ENCODE measurements around the gene ZIM2. TPM values are rescaled to one million over a fixed set of nuclear protein-coding genes. Genes with fewer than 3 reads are reported as not detected.

The ZIM2 gene
- total and polyA plus RNA-seq, 10 of the 15 experiments (the other 5 are each of a cell fraction or from before 2014, with no cell fraction given), result not detected

DNA sequence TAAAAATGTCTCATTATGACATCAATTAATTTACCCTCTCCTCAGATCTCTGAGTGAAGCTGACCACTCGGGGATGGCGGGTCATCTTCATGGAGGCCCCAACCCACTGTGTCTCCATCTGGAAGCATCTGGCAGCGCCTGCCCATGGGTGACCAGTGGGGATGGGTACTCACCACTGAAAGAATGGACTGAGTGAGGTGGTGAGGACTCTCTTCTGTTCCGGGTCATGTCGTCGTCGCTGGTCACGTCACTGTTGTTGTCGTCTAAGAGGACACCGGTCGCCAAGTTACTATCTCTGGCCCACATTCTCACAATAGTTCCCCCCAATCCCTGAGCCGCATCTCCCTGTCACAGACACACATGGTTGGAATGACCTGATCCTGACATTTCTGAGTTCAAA lies 17.1 kb downstream of the ZIM2 start (continued):
- TF ChIP-seq, protein P1, sequence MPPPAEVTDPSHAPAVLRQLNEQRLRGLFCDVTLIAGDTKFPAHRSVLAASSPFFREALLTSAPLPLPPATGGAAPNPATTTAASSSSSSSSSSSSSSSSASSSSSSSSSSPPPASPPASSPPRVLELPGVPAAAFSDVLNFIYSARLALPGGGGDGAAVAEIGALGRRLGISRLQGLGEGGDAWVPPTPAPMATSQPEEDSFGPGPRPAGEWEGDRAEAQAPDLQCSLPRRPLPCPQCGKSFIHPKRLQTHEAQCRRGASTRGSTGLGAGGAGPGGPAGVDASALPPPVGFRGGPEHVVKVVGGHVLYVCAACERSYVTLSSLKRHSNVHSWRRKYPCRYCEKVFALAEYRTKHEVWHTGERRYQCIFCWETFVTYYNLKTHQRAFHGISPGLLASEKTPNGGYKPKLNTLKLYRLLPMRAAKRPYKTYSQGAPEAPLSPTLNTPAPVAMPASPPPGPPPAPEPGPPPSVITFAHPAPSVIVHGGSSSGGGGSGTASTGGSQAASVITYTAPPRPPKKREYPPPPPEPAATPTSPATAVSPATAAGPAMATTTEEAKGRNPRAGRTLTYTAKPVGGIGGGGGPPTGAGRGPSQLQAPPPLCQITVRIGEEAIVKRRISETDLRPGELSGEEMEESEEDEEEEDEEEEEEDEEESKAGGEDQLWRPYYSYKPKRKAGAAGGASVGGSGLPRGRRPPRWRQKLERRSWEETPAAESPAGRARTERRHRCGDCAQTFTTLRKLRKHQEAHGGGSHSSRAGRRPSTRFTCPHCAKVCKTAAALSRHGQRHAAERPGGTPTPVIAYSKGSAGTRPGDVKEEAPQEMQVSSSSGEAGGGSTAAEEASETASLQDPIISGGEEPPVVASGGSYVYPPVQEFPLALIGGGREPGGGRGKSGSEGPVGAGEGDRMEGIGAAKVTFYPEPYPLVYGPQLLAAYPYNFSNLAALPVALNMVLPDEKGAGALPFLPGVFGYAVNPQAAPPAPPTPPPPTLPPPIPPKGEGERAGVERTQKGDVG (CRISPR knock-in tag; IDR thresholded peaks at IDR 0.05), result no peak
- TF ChIP-seq, protein P2, sequence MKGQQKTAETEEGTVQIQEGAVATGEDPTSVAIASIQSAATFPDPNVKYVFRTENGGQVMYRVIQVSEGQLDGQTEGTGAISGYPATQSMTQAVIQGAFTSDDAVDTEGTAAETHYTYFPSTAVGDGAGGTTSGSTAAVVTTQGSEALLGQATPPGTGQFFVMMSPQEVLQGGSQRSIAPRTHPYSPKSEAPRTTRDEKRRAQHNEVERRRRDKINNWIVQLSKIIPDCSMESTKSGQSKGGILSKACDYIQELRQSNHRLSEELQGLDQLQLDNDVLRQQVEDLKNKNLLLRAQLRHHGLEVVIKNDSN (IDR thresholded peaks at IDR 0.05; ENCODE audit: borderline replicate concordance, extremely low read length, insufficient read depth, low read depth, low read length), result no peak
- TF ChIP-seq BACH1 (IDR thresholded peaks at IDR 0.05; ENCODE audit: borderline replicate concordance) (no peak), KLF5 (IDR thresholded peaks at IDR 0.05; ENCODE audit: partially characterized antibody) (no peak), MXI1 (IDR thresholded peaks at IDR 0.05; ENCODE audit: low read depth, low read length) (no peak)

DNA sequence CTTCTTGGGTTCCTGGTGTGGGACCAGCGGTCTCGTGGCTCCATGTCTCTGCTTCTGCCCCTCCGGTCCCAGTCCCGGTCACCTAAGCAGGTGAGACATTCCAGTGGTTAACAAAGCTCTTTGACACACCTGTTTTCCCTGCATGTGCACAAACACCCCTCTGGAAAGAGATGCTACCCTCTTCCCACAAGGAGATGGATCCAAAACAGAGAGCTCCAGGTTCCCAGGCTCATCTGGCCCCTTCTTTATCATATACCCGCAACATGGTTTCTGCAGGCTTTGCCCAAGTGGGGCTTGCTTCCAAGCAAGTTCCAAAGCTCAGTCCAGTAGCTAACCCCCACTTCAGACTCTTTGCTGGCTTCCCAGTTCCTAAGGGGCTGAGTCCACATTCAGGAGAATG lies 17.8 kb downstream of the ZIM2 start:
- SMC1A ChIA-PET (ENCODE audit: uncharacterized antibody, unreplicated experiment), result no interaction called here
- Histone ChIP-seq H3K4me1 (ENCODE audit: control insufficient read depth, insufficient read depth, low read length) (no peaks in the 10 kb centered on the region), H3K27me3 (replicated peaks in 1 of 2; ENCODE audit: control insufficient read depth in 2 of 2, insufficient read depth in 2 of 2, low read length in 1 of 2) (no peaks in the 10 kb centered on the region), H3K9ac (ENCODE audit: control insufficient read depth, insufficient read depth, low read length) (no peak overlapping the region), H3K36me3 (ENCODE audit: control insufficient read depth in 2 of 2, insufficient read depth in 2 of 2, low read length in 1 of 2) (no peaks in the 10 kb centered on the region), H3K27ac (ENCODE audit: control insufficient read depth, insufficient read depth) (no peak overlapping the region), H3K4me2 (ENCODE audit: control insufficient read depth, insufficient read depth) (no peak overlapping the region), H3K9me3 (replicated peaks; ENCODE audit: control insufficient read depth, insufficient read depth, low read length) (no peaks in the 10 kb centered on the region; the same call in 2 of the 3 replicates), H4K20me1 (ENCODE audit: control insufficient read depth, insufficient read depth) (no peaks in the 10 kb centered on the region), H3K4me3 (no peak overlapping the region), H3K79me2 (ENCODE audit: control insufficient read depth, insufficient read depth, low read length) (no peaks in the 10 kb centered on the region), H2AFZ (ENCODE audit: control insufficient read depth, low read depth, low read length) (no peak overlapping the region)
- CTCF ChIA-PET, result no interaction called here
- intact Hi-C loops (cut with micrococcal nuclease; ENCODE audit: unreplicated experiment) (no loop called here), in situ Hi-C loops (cut with MboI) (no loop called here)
- DNase-seq (ENCODE audit: low read depth, low spot score) (no peak), FAIRE-seq (no peak), ATAC-seq (no peak)
- POLR2A ChIA-PET, result no interaction called here
- RAD21 ChIA-PET (ENCODE audit: unreplicated experiment), result no interaction called here
- WGBS (ENCODE audit: insufficient coverage, insufficient replicate concordance, low lambda C conversion rate, missing lambda C conversion rate), result 50% methylated on average over 4 of the region's 5 CpGs
- BruUV-seq (replicated peaks), result no TSS peak
- TF ChIP-seq SUZ12 (IDR thresholded peaks at IDR 0.05; ENCODE audit: unreplicated experiment) (no peak), BHLHE40 (IDR thresholded peaks at IDR 0.05; ENCODE audit: borderline replicate concordance in 1 of 2, low read depth in 2 of 2, low read length in 1 of 2) (no peak), NFXL1 (IDR thresholded peaks at IDR 0.05; ENCODE audit: borderline replicate concordance) (no peak), FOS (IDR thresholded peaks at IDR 0.05; ENCODE audit: borderline replicate concordance, extremely low read depth, insufficient read length) (no peak), HDAC2 (IDR thresholded peaks at IDR 0.05) (no peak), ZNF217 (IDR thresholded peaks at IDR 0.05) (no peak), STAT1 (conservative IDR thresholded peaks at IDR 0.05) (no peak), ZNF384 (IDR thresholded peaks at IDR 0.05; ENCODE audit: borderline replicate concordance, low read depth, low read length) (no peak)
- TF ChIP-seq, protein P3, sequence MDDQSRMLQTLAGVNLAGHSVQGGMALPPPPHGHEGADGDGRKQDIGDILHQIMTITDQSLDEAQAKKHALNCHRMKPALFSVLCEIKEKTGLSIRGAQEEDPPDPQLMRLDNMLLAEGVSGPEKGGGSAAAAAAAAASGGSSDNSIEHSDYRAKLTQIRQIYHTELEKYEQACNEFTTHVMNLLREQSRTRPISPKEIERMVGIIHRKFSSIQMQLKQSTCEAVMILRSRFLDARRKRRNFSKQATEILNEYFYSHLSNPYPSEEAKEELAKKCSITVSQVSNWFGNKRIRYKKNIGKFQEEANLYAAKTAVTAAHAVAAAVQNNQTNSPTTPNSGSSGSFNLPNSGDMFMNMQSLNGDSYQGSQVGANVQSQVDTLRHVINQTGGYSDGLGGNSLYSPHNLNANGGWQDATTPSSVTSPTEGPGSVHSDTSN (IDR thresholded peaks at IDR 0.05; ENCODE audit: insufficient replicate concordance, low read depth, low read length), result no peak
- TF ChIP-seq, protein P4, sequence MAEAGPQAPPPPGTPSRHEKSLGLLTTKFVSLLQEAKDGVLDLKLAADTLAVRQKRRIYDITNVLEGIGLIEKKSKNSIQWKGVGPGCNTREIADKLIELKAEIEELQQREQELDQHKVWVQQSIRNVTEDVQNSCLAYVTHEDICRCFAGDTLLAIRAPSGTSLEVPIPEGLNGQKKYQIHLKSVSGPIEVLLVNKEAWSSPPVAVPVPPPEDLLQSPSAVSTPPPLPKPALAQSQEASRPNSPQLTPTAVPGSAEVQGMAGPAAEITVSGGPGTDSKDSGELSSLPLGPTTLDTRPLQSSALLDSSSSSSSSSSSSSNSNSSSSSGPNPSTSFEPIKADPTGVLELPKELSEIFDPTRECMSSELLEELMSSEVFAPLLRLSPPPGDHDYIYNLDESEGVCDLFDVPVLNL (IDR thresholded peaks at IDR 0.05; ENCODE audit: low read depth, low read length), result no peak
- TF ChIP-seq, protein P5, sequence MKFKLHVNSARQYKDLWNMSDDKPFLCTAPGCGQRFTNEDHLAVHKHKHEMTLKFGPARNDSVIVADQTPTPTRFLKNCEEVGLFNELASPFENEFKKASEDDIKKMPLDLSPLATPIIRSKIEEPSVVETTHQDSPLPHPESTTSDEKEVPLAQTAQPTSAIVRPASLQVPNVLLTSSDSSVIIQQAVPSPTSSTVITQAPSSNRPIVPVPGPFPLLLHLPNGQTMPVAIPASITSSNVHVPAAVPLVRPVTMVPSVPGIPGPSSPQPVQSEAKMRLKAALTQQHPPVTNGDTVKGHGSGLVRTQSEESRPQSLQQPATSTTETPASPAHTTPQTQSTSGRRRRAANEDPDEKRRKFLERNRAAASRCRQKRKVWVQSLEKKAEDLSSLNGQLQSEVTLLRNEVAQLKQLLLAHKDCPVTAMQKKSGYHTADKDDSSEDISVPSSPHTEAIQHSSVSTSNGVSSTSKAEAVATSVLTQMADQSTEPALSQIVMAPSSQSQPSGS (IDR thresholded peaks at IDR 0.05; ENCODE audit: low read length), result no peak
